GM19240 (cell line): ENCODE results near the gene MSTO1.
"Not testable (repeated sequence)": the region's sequence is repeated elsewhere in the genome, so short reads cannot be mapped to it uniquely, and the experiment has no call there.

Experiments
- DNase-seq: peaks from one replicate; pipeline ENCODE4 v3.0.0; 2011; ENCODE audit warnings: low spot score; ENCODE audit not compliant: insufficient read length

Gene MSTO1

DNA sequence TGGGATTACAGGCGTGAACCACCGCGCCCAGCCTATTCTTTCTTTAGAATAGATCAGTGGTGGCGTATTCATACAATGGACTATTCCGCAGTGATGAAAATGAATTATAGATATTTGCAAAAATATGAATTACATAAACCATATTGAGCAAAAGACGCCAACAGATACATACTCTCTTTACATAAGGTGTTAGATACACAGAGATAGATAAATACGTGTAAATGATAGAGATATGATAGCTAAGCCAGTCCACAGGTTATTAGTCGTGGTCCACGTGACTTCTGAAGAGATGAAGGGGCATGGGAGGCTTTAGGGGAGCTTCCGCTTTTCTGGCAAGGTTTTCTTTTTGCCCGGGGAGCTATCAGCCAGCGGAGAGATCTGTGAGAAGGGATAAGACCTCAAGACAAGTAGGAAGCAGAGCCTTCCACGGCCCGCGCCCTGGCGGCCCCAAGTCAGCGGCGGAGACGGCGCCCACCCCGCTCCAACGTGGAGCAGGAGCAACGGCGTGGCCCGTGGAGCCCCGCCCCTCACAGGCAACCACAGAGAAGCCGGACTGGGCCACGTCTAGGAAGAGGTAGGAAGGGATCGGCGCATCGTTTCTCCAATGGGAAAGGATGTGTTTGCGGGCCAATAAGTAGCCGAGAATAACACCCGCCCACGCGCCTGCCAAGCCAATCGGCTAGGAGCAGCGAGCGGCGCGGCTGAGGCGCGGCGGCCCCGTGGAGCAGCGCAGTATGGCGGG is at the start of gene MSTO1:
MSTO1 (plus strand) TSS at position 704 of the 742 bp plus-strand sequence; CDS start at position 735, 31 bp downstream.
- DNase-seq, result peak; percentile 68

DNA sequence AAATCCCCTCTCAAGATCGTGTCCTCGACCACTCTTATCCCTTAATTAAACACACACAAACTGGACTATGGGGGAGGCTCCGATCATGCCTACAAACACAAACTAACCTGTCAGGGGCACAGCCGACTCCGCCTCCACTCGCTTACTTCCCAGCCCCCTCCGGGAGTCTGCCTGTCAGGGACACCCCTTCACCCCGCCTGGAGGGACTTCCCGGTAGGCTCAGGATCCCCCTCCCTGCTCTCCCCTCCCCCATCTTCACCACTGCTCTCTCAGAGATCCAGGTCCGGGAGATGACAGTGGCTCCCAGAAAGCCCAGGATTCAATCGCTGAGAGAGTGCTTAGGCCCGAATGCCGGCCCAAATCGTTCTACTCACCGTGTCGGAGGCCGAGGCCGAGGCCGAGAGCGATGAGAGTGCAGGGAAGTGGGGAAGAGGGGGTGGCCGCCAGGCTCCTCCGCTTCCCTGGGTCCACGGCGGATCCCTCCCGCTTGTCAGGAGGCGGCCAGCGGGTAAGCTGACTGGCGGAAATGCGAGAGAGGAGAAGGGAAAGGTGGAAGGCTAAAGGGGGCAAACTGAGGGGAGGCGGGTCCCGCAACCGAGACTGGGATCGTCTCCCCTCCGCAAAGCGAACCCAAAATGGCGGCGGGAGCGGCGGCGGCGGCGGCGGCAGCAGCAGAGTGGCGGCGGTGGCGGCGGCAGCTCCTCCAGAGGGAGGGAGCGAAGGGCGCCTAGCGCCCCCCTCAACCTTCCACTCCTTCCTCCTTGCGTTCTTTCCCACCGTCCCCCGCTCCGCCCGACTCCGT is 48.0 kb upstream of the MSTO1 start:
- peak; percentile 8 for DNase-seq

DNA sequence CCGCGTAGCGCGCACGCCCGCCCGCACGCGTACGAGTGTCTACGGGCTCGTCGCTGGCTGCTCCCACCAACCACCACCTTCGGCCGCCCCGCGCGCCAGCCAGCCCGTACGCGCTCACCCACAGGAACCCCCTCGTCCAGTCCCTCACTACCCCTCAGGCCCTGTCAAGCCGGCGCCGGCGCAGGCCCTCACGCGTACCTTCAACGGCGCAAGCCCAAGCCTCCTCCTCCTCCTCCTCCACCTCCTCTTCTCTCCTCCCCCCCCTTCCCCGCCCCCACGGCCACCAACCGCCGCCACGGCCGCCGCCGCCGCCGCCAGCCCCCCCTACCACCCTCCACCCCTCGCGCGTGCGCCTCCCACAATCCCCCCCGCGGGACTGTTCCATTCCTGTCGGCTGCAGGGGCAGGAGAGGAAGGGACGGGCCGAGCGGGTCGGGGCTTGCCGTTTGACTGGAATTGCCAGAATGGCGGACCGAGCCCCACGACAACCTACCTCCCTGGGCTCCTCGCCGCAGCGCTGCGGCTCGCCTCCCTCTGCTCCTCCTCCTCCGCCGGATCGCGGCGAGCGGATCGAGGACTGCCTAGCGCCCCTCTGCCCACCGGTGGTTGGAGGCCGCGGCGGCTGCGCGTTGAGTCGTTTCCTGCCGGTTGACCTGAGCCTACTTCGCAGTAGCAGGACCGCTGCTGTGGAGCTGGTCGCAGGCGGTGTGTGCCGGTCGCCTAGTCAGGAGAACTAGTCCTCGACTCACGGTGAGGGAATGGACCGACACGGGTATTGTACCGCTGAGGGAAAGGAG is 47.2 kb upstream of the MSTO1 start, which contains the start of gene ASH1L:
ASH1L (minus strand) TSS at position 223 of the 796 bp plus-strand sequence. CDS start 41,284 bp downstream, outside the sequence.
- peak; percentile 68 for DNase-seq

DNA sequence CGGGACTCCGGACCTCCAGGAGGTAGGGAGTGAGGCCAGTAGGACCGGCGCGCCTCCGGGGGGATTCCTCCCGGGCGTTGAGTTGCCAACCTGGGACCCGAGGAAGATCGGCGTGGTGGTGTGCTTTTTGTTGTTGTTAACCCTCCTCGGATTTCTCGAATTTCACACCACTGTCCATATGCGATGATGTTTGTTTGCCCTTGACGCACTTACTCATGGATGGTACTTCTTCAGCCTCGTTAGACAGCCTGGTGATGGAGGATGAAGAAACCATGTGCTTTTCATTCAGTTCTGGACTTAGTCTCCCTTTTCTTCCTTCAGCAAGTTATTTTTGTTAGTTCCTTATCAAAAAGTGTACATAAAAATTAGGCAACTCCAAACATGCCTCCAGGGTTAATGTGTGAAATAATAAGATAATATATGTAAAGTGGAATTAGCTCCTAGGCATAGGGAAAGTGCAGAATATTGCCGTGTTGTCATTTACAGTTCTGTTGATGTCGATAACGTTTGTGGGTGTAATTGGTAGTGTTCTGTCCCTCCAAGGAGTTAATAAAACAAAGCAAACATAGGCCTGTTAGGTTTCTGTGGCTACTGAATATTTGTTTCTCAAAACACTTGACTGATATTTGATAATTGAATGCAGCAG is 46.5 kb upstream of the MSTO1 start:
- DNase-seq, result not testable (repeated sequence)

DNA sequence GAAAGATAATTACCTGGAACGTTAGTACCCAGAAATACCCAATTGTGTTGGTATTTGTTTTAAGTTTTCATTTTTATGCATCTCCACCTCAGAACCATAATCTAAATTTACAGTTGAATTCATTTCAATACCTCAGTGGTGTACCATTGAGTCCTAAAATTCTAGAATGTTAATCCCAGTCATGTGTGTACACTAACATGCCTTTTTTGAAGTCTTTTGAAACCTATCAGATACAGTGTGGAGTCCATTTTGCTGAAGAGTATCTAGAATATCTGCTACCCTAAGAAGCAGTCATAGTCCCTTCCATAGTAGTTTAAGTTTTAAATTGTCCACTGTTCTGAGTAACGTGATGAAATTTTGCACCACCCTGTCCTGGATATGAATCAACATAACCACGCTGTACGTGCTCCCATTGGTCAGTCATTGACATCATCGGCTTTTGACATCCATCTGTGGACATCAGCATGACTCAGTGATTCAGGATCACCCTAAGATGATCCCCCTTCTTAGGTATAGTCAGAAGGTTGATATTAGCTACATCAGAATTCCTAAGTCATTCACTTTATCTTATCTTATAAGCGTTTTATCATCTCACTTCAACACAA is 39.9 kb upstream of the MSTO1 start:
- no peak for DNase-seq

DNA sequence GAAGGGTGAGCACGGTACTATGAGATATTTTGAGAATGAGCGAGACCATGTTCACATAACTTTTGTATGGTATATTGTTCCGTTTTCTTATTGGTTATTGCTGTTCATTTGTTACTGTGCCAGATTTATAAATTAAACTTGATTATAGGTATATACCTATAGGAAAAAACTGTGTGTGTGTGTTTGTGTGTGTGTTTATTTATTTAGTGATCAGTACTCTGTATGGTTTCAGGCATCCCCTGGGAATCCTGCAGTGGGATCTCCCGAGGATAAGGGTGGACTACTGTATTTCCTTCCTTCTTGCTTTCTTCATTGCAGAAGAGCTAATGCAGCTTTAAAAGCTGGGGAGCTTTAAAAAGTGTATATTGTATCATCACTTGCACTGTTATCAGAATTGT is 39.4 kb upstream of the MSTO1 start:
- no peak for DNase-seq

DNA sequence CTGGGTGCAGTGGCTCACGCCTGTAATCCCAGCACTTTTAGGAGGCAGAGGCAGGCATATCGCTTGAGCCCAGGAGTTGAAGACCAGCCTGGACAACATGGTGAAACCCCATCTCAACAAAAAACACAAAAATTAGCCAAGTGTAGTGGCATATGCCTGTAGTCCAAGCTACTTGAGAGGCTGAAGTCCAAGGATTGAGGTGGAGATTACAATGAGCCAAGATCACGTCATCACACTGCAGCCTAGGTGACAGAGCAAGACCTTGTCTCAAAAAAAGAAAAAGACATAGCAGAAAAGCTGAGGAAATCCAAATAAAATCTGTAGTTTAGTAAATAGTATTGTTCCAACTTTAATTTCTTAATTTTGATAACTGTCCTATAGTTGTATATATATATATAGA is 35.9 kb upstream of the MSTO1 start:
- DNase-seq, result no peak

DNA sequence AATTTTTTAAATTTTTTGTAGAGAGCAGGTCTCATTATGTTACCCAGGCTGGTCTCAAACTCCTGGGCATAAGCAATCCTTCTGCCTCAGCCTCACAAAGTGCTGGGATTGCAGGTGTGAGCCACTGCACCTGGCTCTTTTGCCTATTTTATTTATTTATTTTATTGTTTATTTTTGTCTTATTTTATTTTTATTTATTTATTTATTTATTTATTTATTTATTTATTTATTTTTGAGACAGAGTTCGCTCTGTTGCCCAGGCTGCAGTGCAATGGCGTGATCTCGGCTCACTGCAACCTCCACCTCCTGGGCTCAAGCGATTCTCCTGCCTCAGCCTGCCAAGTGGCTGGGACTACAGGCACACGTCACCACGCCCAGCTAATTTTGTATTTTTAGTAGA is 34.4 kb upstream of the MSTO1 start:
- not testable (repeated sequence) for DNase-seq

DNA sequence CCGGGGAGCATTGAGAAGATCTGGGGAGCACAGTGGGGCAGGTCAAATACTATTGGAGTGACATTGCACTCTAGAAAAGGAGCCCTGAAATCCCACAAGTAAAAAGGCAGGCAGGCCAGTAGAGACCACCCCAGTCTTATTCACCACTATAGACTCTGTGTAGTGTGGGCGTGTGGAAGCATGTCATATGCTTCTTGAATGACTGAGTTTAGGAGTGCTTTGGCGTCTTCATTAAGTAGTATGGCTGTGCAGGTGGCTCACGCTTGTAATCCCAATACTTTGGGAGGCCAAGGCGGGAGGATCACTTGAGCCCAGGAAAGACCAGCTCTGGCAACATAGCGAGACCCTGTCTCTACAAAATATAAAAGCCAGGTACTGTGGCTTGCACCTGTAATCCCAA is 26.2 kb upstream of the MSTO1 start:
- not testable (repeated sequence) for DNase-seq

DNA sequence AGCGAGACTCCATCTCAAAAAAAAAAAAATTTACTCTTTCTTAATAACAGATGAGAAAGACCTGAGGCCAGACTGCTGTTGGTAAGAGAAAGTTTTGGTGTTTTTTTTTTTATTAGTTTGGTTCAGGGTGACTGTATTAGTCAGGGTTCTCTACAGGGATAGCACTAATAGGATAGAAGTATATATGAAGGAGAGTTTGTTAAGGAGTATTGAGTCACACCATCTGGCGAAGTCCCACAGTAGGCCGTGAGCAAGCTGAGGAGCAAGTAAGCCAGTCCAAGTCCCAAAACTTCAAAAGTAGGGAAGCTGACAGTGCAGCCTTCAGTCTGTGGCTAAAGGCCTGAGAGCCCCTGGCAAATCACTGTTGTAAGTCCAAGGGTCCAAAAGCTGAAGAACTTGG is 20.7 kb upstream of the MSTO1 start:
- DNase-seq, result not testable (repeated sequence)

DNA sequence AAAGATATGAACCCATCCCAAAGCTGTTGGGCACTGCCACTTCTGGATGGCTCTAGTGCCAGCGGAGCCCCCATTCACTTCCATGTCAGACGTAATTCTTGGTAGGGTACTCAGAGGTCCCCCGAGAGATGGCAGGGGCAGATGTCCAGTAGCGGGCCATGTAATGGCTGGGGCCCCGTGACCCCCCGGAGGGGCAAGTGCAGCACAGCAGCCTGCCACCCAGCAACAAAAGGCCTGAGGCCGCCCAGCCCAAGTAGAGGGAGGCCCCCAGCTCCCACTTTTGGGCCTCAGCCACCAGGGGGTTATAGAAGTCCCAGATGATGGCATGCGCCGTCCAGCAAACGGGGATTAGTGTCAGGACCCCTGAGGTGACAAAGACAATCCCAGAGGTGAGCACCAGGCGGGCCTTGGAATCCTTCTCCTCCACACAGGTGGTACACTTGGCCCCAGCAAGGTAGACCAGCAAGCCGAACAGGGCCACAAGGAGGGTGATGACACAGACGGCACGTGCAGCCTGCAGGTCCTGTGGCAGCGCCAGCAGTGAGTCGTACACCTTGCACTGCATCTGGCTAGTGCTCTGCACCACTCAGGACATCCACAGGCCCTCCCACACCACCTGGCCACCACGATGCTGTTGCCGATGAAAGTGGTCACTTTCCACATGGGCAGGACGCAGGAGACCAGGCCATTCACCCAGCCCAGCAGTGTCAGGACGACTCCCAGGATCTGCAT is 19.3 kb upstream of the MSTO1 start:
- DNase-seq, result not testable (repeated sequence)

DNA sequence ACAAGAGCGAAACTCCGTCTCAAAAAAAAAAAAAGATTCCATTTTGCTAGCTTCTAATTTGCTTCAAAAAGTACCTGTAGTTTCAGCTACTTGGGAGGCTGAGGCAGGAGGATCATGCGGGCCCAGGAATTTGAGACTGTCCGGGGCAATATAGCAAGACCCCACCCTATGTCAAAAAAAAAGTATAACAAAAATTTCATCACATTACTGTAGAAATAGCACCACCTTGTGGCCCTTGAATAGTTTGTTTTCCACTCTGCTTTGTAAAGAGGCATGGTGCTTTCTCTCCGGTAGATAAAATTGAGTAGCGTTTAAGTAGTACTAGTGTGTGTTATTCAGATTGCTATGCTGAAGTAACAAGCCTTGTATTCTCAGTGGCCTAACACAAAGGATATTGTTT is 18.2 kb upstream of the MSTO1 start:
- no peak for DNase-seq

DNA sequence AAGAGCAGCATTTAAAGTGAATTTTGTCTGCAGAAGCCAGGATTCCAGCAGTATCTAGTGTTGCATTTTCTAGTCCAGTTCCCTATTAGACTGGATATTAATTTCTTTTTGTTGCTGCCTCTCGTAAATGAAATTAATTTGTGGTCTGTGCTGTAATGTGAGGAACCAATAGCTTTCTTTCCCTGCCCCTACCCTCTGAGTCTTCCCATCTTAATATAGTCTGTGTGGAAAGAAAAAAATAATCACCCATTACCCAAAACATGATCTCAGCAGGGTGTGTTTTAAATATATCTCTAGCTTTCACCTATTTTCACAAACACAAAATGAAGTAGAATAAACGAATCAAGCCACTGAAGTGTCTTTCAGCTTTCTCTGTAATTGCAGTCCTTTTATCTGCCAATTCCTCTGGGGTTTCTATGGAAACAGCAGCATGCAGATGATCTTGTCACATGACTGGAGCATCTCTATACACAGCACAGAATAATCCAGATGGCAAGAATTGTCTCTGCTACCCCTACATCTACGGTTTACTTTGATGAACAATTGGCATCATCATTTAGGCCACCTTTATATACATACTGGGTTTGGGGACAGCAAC is 14.0 kb upstream of the MSTO1 start:
- DNase-seq, result not testable (repeated sequence)

DNA sequence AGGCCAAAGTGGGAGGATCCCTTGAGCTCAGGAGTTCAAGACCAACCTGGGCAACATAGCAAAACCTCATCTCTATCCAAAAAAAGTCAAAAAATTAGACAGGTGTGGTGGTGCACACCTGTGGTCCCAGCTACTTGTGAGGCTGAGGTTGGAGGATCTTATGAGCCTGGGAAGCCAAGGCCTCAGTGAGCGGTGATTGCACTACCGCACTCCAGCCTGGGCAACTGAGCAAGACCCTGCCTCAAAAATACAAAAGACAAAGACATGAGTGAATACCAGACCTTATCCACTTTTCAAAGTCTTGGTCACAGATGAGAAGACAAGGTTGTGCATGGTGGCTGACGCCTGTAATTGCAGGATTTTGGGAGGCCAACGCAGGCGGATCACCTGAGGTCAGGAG is 13.2 kb upstream of the MSTO1 start:
- no peak for DNase-seq

DNA sequence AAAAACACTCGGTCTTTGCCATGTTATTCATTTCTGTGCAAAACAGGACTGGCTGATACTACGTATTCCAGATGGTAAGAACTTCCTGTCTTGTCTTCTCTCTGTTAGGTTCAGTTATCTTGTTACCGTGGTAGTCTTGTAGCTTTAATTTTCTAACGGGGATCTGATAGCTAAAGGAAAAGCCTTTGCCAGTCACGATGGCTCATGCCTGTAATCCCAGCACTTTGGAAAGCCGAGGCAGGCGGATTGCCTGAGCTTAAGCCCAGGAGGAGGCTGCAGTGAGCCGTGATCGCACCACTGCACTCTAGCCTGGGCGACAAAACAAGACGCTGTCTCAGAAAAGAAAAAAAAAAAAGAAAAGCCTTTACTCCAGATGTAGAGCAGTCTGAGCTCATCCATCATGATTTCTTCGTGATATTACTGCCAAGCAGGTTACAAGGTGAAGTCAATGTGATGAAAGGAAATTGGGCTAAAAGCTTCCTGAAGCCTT is 11.1 kb upstream of the MSTO1 start:
- no peak for DNase-seq

DNA sequence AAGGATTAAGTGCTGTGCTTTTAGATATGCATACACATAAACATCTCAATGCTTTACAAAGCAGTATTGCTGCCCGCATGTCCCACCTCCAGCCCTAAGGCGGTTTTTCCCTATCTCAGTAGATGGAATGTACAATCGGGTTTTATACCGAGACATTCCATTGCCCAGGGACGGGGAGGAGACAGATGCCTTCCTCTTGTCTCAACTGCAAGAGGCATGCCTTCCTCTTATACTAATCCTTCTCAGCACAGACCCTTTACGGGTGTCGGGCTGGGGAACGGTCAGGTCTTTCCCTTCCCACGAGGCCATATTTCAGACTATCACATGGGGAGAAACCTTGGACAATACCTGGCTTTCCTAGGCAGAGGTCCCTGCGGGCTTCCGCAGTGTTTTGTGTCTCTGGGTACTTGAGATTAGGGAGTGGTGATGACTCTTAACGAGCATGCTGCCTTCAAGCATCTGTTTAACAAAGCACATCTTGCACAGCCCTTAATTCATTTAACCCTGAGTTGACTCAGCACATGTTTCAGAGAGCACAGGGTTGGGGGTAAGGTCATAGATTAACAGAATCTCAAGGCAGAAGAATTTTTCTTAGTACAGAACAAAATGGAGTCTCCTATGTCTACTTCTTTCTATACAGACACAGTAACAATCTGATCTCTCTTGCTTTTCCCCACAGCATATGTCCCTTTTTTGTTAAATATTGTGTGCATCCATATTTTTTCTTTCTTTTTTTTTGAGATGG is 10.0 kb upstream of the MSTO1 start:
- DNase-seq, result not testable (repeated sequence)

DNA sequence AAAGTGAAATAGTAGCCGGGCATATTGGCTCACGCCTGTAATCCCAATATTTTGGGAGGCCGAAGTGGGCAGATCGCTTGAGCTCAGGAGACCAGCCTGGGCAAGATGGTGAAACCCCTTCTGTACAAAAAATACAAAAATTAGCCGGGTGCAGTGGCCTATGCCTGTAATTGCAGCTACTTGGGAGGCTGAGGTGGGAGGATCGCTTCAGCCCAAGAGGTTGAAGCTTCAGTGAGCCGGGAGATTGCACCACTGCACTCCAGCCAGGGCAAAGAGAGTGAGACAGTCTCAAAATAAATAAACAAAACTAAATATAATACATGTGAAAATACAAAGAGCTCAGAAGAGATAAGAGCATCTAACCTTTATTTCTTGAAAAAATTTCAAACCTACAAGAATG is 2.3 kb upstream of the MSTO1 start:
- no peak for DNase-seq

DNA sequence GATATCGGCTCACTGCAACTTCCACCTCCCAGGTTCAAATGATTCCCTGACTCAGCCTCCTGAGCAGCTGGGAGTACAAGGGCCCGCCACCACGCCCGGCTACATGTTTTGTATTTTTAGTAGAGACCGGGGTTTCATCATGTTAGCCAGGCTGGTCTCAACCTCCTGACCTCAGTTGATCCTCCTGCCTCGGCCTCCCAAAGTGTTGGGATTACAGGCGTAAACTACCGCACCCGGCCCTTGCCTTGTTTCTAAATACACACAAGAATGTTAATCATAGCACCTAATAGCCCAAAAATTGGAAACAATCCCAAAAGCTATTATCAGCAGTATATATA is 1.2 kb upstream of the MSTO1 start:
- DNase-seq, result no peak

DNA sequence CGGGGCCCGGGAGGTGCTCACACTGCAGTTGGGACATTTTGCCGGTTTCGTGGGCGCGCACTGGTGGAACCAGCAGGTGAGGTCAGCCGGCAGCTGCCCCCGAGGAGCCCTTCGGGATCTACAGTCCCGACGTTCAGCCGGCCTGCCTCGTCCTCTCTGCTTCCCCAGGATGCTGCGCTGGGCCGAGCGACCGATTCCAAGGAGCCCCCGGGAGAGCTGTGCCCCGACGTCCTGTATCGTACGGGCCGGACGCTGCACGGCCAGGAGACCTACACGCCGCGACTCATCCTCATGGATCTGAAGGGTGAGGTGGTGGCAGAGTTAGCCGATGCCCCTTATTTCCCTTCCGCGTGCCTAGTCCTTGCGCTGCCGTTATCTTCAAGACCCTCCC is 234 bp downstream of the MSTO1 start:
- not testable (repeated sequence) for DNase-seq
